ENCODE measurements around the gene TIMM23.

TIMM23 gene

GRCh38 chr10:46030091-46030937, 58.0 kb downstream of the TIMM23 start, which contains the start of gene NCOA4 (continued):
- TF ChIP-seq CTCF (tag by site-specific recombination; IDR thresholded peaks at IDR 0.05) (peak; percentile 96), ZNF488 (tag by site-specific recombination; IDR thresholded peaks at IDR 0.05) (no peak), ZBTB8A (tag by site-specific recombination; IDR thresholded peaks at IDR 0.05) (peak; percentile 76), ZNF560 (tag by site-specific recombination; IDR thresholded peaks at IDR 0.05; ENCODE audit: borderline replicate concordance) (no peak), SETDB1 (IDR thresholded peaks at IDR 0.05; ENCODE audit: insufficient read length, low read length) (no peak), KLF7 (tag by site-specific recombination; IDR thresholded peaks at IDR 0.05; ENCODE audit: borderline replicate concordance) (no peak), MEIS1 (CRISPR knock-in tag; IDR thresholded peaks at IDR 0.05; ENCODE audit: borderline replicate concordance) (no peak), ZNF223 (tag by site-specific recombination; IDR thresholded peaks at IDR 0.05) (no peak), HOXC10 (CRISPR knock-in tag; IDR thresholded peaks at IDR 0.05) (0 out of 2 replicates have a peak, but pooled peaks have one; percentile 54), ZNF324 (tag by site-specific recombination; IDR thresholded peaks at IDR 0.05) (0 out of 2 replicates have a peak, but pooled peaks have one; percentile 52), AEBP2 (tag by site-specific recombination; IDR thresholded peaks at IDR 0.05; ENCODE audit: borderline replicate concordance) (no peak), ZNF221 (tag by site-specific recombination; IDR thresholded peaks at IDR 0.05; ENCODE audit: borderline replicate concordance) (no peak), TRIM28 (IDR thresholded peaks at IDR 0.05; ENCODE audit: borderline replicate concordance, low read length) (no peak), ZNF302 (tag by site-specific recombination; IDR thresholded peaks at IDR 0.05; ENCODE audit: low read depth) (no peak), ZBTB48 (tag by site-specific recombination; IDR thresholded peaks at IDR 0.05) (peak; percentile 81), ZNF112 (tag by site-specific recombination; IDR thresholded peaks at IDR 0.05) (no peak), GLIS2 (tag by site-specific recombination; IDR thresholded peaks at IDR 0.05) (peak; percentile 88), ZFHX2 (tag by site-specific recombination; conservative IDR thresholded peaks at IDR 0.05) (peak; percentile 80), MZF1 (tag by site-specific recombination; IDR thresholded peaks at IDR 0.05; ENCODE audit: borderline replicate concordance) (peak; percentile 62; the same call in 1 of the 2 replicates), IKZF3 (tag by site-specific recombination; IDR thresholded peaks at IDR 0.05) (no peak), ZNF514 (tag by site-specific recombination; IDR thresholded peaks at IDR 0.05) (no peak), ZNF791 (tag by site-specific recombination; IDR thresholded peaks at IDR 0.05) (no peak), ZNF214 (tag by site-specific recombination; IDR thresholded peaks at IDR 0.05; ENCODE audit: borderline replicate concordance) (no peak)
- TF ChIP-seq, protein P1, sequence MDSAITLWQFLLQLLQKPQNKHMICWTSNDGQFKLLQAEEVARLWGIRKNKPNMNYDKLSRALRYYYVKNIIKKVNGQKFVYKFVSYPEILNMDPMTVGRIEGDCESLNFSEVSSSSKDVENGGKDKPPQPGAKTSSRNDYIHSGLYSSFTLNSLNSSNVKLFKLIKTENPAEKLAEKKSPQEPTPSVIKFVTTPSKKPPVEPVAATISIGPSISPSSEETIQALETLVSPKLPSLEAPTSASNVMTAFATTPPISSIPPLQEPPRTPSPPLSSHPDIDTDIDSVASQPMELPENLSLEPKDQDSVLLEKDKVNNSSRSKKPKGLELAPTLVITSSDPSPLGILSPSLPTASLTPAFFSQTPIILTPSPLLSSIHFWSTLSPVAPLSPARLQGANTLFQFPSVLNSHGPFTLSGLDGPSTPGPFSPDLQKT (IDR thresholded peaks at IDR 0.05; ENCODE audit: borderline replicate concordance, low read depth, low read length), result no peak
- TF ChIP-seq, protein P2, sequence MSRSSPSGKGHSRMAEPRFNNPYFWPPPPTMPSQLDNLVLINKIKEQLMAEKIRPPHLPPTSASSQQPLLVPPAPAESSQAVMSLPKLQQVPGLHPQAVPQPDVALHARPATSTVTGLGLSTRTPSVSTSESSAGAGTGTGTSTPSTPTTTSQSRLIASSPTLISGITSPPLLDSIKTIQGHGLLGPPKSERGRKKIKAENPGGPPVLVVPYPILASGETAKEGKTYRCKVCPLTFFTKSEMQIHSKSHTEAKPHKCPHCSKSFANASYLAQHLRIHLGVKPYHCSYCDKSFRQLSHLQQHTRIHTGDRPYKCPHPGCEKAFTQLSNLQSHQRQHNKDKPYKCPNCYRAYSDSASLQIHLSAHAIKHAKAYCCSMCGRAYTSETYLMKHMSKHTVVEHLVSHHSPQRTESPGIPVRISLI (tag by site-specific recombination; IDR thresholded peaks at IDR 0.05), result peak; percentile 26; the same call in 1 of the 2 replicates
- TF ChIP-seq, protein P3, sequence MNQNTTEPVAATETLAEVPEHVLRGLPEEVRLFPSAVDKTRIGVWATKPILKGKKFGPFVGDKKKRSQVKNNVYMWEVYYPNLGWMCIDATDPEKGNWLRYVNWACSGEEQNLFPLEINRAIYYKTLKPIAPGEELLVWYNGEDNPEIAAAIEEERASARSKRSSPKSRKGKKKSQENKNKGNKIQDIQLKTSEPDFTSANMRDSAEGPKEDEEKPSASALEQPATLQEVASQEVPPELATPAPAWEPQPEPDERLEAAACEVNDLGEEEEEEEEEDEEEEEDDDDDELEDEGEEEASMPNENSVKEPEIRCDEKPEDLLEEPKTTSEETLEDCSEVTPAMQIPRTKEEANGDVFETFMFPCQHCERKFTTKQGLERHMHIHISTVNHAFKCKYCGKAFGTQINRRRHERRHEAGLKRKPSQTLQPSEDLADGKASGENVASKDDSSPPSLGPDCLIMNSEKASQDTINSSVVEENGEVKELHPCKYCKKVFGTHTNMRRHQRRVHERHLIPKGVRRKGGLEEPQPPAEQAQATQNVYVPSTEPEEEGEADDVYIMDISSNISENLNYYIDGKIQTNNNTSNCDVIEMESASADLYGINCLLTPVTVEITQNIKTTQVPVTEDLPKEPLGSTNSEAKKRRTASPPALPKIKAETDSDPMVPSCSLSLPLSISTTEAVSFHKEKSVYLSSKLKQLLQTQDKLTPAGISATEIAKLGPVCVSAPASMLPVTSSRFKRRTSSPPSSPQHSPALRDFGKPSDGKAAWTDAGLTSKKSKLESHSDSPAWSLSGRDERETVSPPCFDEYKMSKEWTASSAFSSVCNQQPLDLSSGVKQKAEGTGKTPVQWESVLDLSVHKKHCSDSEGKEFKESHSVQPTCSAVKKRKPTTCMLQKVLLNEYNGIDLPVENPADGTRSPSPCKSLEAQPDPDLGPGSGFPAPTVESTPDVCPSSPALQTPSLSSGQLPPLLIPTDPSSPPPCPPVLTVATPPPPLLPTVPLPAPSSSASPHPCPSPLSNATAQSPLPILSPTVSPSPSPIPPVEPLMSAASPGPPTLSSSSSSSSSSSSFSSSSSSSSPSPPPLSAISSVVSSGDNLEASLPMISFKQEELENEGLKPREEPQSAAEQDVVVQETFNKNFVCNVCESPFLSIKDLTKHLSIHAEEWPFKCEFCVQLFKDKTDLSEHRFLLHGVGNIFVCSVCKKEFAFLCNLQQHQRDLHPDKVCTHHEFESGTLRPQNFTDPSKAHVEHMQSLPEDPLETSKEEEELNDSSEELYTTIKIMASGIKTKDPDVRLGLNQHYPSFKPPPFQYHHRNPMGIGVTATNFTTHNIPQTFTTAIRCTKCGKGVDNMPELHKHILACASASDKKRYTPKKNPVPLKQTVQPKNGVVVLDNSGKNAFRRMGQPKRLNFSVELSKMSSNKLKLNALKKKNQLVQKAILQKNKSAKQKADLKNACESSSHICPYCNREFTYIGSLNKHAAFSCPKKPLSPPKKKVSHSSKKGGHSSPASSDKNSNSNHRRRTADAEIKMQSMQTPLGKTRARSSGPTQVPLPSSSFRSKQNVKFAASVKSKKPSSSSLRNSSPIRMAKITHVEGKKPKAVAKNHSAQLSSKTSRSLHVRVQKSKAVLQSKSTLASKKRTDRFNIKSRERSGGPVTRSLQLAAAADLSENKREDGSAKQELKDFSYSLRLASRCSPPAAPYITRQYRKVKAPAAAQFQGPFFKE (tag by site-specific recombination; IDR thresholded peaks at IDR 0.05; ENCODE audit: borderline replicate concordance), result no peak
